Bronchial epithelial cell (primary cell): ENCODE data around the gene UBAC2. TPM values are rescaled to one million over a fixed set of nuclear protein-coding genes. Genes with fewer than 3 reads are reported as not detected.

ENCODE experiments used
- DNase-seq: peaks from one replicate; pipeline ENCODE4 v3.0.0-alpha.2; 2010; ENCODE audit warnings: low read depth
- FAIRE-seq: peaks from 2 replicates; lab custom pipeline; 2011; peaks lifted over from hg19 to GRCh38; lab: Jason Lieb, UNC
- H3K27me3 ChIP-seq: 2 replicates; pipeline ENCODE4 v1.5.1; 2011; ENCODE audit warnings: low read length; ENCODE audit not compliant: control insufficient read depth, insufficient read depth
- H3K36me3 ChIP-seq: 2 replicates; pipeline ENCODE4 v1.5.1; 2011; ENCODE audit warnings: low read length; ENCODE audit not compliant: control insufficient read depth, insufficient read depth
- H3K4me3 ChIP-seq: 2 replicates; pipeline ENCODE4 v1.5.1; 2011; ENCODE audit warnings: mild to moderate bottlenecking, low read depth, low read length, control low read depth
- total RNA-seq: library from RNA; depleted of rRNA; stranded (reverse); fragments of >200 nt; gene quantifications from 2 replicates; pipeline ENCODE4 v1.2.1, GENCODE V29; 2014
- TF ChIP-seq, protein P1 (sequence below): IDR thresholded peaks from 2 replicates; pipeline ENCODE4 v1.5.1; 2011; ENCODE audit warnings: mild to moderate bottlenecking, moderate library complexity, low read length, control low read depth, inconsistent platforms; ENCODE audit not compliant: insufficient read depth, severe bottlenecking

Gene UBAC2
- total RNA-seq, 1 donor from 2014 or later: 40.0 TPM

GRCh38 chr13:99295488-99296252, 95.0 kb downstream of the UBAC2 start:
- DNase-seq (no peak), FAIRE-seq (no peak)
- TF ChIP-seq, protein P1, sequence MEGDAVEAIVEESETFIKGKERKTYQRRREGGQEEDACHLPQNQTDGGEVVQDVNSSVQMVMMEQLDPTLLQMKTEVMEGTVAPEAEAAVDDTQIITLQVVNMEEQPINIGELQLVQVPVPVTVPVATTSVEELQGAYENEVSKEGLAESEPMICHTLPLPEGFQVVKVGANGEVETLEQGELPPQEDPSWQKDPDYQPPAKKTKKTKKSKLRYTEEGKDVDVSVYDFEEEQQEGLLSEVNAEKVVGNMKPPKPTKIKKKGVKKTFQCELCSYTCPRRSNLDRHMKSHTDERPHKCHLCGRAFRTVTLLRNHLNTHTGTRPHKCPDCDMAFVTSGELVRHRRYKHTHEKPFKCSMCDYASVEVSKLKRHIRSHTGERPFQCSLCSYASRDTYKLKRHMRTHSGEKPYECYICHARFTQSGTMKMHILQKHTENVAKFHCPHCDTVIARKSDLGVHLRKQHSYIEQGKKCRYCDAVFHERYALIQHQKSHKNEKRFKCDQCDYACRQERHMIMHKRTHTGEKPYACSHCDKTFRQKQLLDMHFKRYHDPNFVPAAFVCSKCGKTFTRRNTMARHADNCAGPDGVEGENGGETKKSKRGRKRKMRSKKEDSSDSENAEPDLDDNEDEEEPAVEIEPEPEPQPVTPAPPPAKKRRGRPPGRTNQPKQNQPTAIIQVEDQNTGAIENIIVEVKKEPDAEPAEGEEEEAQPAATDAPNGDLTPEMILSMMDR: no peak
- H3K27me3 ChIP-seq: no peaks in the 10 kb centered on the region
- H3K4me3 ChIP-seq: no peak overlapping the region
- H3K36me3 ChIP-seq: no peaks in the 10 kb centered on the region

- H3K4me3 ChIP-seq: no peak overlapping the region
- no peak for DNase-seq
- H3K27me3 ChIP-seq: no peaks in the 10 kb centered on the region
- no peaks in the 10 kb centered on the region for H3K36me3 ChIP-seq
- FAIRE-seq: no peak
- TF ChIP-seq, protein P1: no peak
Observed at GRCh38 chr13:99296398-99296797, 95.7 kb downstream of the UBAC2 start.

- DNase-seq (no peak), FAIRE-seq (no peak)
- H3K4me3 ChIP-seq: no peak overlapping the region
- H3K27me3 ChIP-seq: no peaks in the 10 kb centered on the region
- no peaks in the 10 kb centered on the region for H3K36me3 ChIP-seq
- TF ChIP-seq, protein P1: no peak
Observed at GRCh38 chr13:99297331-99297730, 96.7 kb downstream of the UBAC2 start.

DNA sequence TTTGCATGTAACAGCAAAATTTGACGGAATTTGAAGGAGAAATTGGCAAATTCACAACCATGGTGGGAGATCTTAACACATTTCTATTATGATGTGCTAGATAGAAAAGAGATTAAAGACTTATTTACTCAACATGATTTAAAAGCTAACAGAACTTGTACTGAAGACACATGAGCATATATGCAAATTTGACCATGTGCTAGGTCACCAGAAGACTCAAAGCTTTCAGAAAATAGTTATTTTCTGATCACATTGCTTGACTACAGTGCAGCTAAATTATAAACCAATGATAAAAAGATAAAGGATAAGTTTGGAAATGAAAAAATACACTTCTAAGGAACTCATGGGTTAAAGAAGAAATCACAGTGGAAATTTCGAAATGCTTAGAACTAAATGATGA, 97.4 kb downstream of the UBAC2 start:
- Histone ChIP-seq H3K4me3 (no peak overlapping the region), H3K36me3 (no peaks in the 10 kb centered on the region), H3K27me3 (no peaks in the 10 kb centered on the region)
- DNase-seq (no peak), FAIRE-seq (no peak)
- TF ChIP-seq, protein P1: no peak

DNA sequence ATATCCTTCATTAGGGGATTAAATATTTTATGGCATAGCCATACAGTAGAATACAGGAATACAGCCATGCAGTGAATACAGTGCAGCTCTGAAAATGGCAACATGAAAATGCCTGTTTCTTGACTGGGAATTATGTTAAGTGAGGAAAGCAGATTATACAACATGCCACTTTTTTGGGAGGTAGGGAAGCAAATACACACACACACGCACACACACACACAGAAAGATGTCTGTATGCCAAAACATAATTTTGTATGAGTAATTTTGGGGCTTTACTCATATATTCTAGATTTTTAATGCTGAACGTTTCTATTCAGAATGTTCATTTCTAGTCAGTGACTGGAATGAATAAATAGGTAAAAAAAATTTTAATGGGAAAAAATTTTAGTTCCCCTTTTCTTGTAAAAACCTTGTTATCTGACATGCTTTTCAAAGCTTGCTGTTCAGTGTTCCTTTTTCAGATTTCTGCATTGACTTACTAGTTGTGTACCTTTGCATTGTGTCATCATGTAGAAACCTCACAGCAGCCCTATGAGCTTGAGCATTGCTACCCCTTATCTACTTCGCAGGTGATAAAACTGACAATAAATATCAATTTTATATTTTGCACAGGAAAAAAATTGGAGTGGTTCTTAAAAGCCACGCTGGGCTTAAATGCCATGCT, 98.7 kb downstream of the UBAC2 start:
- no peak for DNase-seq
- no peak overlapping the region for H3K4me3 ChIP-seq
- no peaks in the 10 kb centered on the region for H3K27me3 ChIP-seq
- H3K36me3 ChIP-seq: no peaks in the 10 kb centered on the region
- TF ChIP-seq, protein P1: no peak
- no peak for FAIRE-seq
